NCI-H187 (cell line): Measurements from ENCODE around the gene GNAS-AS1.

ENCODE experiments used
- DNase-seq, 2 experiments: peaks; one replicate each; lab custom pipeline; 2025; lab: John Stamatoyannopoulos, UW

Gene GNAS-AS1

GRCh38 chr20:58855506-58856389, 5.0 kb upstream of the GNAS-AS1 start:
- no peak for DNase-seq

- no peak for DNase-seq
Observed at GRCh38 chr20:58854638-58855471, 4.2 kb upstream of the GNAS-AS1 start.

GRCh38 chr20:58853976-58854637, 3.4 kb upstream of the GNAS-AS1 start:
- no peak for DNase-seq

- DNase-seq, result no peak
Observed at GRCh38 chr20:58853466-58853865, 2.8 kb upstream of the GNAS-AS1 start.

GRCh38 chr20:58852543-58853271, 2.0 kb upstream of the GNAS-AS1 start, which contains the start of gene GNAS:
TSS of gene GNAS (plus strand) at chr20:58852716.
- no peak for DNase-seq

- DNase-seq, result no peak
Observed at GRCh38 chr20:58851969-58852458, 1.3 kb upstream of the GNAS-AS1 start.

- DNase-seq, result no peak
Observed at GRCh38 chr20:58851221-58851968, 693 bp upstream of the GNAS-AS1 start.

GRCh38 chr20:58847463-58847862, 3.2 kb downstream of the GNAS-AS1 start:
- DNase-seq, result no peak

- DNase-seq, result no peak
Observed at GRCh38 chr20:58845706-58846105, 5.0 kb downstream of the GNAS-AS1 start.

- DNase-seq, result no peak
Observed at GRCh38 chr20:58843128-58843556, 7.6 kb downstream of the GNAS-AS1 start.

- no peak for DNase-seq
Observed at GRCh38 chr20:58842276-58842675, 8.4 kb downstream of the GNAS-AS1 start.

- no peak for DNase-seq
Observed at GRCh38 chr20:58841539-58842264, 9.0 kb downstream of the GNAS-AS1 start.

- DNase-seq, result no peak
Observed at GRCh38 chr20:58840816-58841538, 9.7 kb downstream of the GNAS-AS1 start.

- no peak for DNase-seq
Observed at GRCh38 chr20:58839991-58840747, 10.5 kb downstream of the GNAS-AS1 start.

GRCh38 chr20:58839474-58839874, 11.2 kb downstream of the GNAS-AS1 start:
- peak; percentile 19 to 36 for DNase-seq

GRCh38 chr20:58838174-58838573, 12.5 kb downstream of the GNAS-AS1 start:
- DNase-seq, result no peak

GRCh38 chr20:58837717-58838116, 13.0 kb downstream of the GNAS-AS1 start:
- DNase-seq, result no peak

- no peak for DNase-seq
Observed at GRCh38 chr20:58836616-58837204, 14.0 kb downstream of the GNAS-AS1 start.
